Neural progenitor cell (in vitro differentiated cells): ENCODE measurements around the gene RRAS2. TPM values are rescaled to one million over a fixed set of nuclear protein-coding genes. Genes with fewer than 3 reads are reported as not detected.

Source experiments
- DNase-seq: peaks from one replicate; pipeline ENCODE4 v3.0.0-alpha.2; 2016; ENCODE audit warnings: low spot score
- H2AFZ ChIP-seq: fragments of 200-600 bp; sonication (generic); replicated peaks from 2 replicates; pipeline ENCODE4 v1.6.1; 2016; ENCODE audit warnings: antibody characterized with exemption
- H3F3A ChIP-seq: fragments of 200-600 bp; sonication (generic); 2 replicates; pipeline ENCODE4 v1.6.1; 2016; ENCODE audit warnings: antibody characterized with exemption, low read depth
- H3K27ac ChIP-seq: fragments of 200-600 bp; sonication (generic); 2 replicates; pipeline ENCODE4 v1.5.1; 2016; ENCODE audit warnings: mild to moderate bottlenecking
- H3K27me3 ChIP-seq: fragments of 200-600 bp; sonication (generic); 2 replicates; pipeline ENCODE4 v1.6.1; 2016; ENCODE audit warnings: mild to moderate bottlenecking, moderate library complexity
- H3K36me3 ChIP-seq: fragments of 200-600 bp; sonication (generic); 2 replicates; pipeline ENCODE4 v1.5.1; 2016
- H3K4me1 ChIP-seq: fragments of 200-600 bp; sonication (generic); 2 replicates; pipeline ENCODE4 v1.6.1; 2016; ENCODE audit warnings: mixed run types
- H3K4me2 ChIP-seq: fragments of 200-600 bp; sonication (generic); 2 replicates; pipeline ENCODE4 v1.6.1; 2016
- H3K4me3 ChIP-seq: fragments of 200-600 bp; sonication (generic); 2 replicates; pipeline ENCODE4 v1.5.1; 2016
- H3K79me2 ChIP-seq: fragments of 200-600 bp; sonication (generic); 2 replicates; pipeline ENCODE4 v1.6.1; 2016; ENCODE audit warnings: low read depth
- H3K9ac ChIP-seq: fragments of 200-600 bp; sonication (generic); 2 replicates; pipeline ENCODE4 v1.6.1; 2016
- H3K9me3 ChIP-seq: fragments of 200-600 bp; sonication (generic); 2 replicates; pipeline ENCODE4 v1.5.1; 2016; ENCODE audit warnings: low read depth
- H4K20me1 ChIP-seq: fragments of 200-600 bp; sonication (generic); 2 replicates; pipeline ENCODE4 v1.6.1; 2016; ENCODE audit warnings: low read depth
- H3K27ac Mint-ChIP-seq: 3 replicates; pipeline ENCODE4 v1.8.0; 2021; ENCODE audit warnings: mixed read lengths
- H3K27me3 Mint-ChIP-seq: 2 replicates; pipeline ENCODE4 v1.8.0; 2022; ENCODE audit warnings: low read depth, mild to moderate bottlenecking, inconsistent platforms, moderate library complexity, mixed read lengths; ENCODE audit not compliant: insufficient read depth
- H3K36me3 Mint-ChIP-seq: 3 replicates; pipeline ENCODE4 v1.8.0; 2021; ENCODE audit warnings: mixed read lengths
- H3K4me1 Mint-ChIP-seq: 3 replicates; pipeline ENCODE4 v1.8.0; 2021; ENCODE audit warnings: mixed read lengths
- H3K4me3 Mint-ChIP-seq: 3 replicates; pipeline ENCODE4 v1.8.0; 2021; ENCODE audit warnings: mild to moderate bottlenecking, moderate library complexity, mixed read lengths
- H3K9me3 Mint-ChIP-seq: 3 replicates; pipeline ENCODE4 v1.8.0; 2020; ENCODE audit warnings: mixed read lengths
- CTCF ChIP-seq: fragments of 200-600 bp; sonication (generic); IDR thresholded peaks from 2 replicates; pipeline ENCODE4 v1.5.1; 2017; ENCODE audit warnings: antibody characterized with exemption, mild to moderate bottlenecking
- EZH2 ChIP-seq: fragments of 200-600 bp; sonication (generic); IDR thresholded peaks from 2 replicates; pipeline ENCODE4 v1.6.1; 2017; ENCODE audit warnings: antibody characterized with exemption, mild to moderate bottlenecking, moderate library complexity
- EZH2phosphoT487 ChIP-seq: fragments of 200-600 bp; sonication (generic); IDR thresholded peaks from 2 replicates; pipeline ENCODE4 v1.6.1; 2017; ENCODE audit warnings: antibody characterized with exemption
- total RNA-seq: library from RNA; depleted of rRNA; stranded (reverse); fragments of >200 nt; gene quantifications from 2 replicates; pipeline ENCODE4 v1.2.3, GENCODE V29; 2015; ENCODE audit warnings: low replicate concordance

Gene RRAS2
- total RNA-seq, 1 donor from 2014 or later, result 129 TPM

DNA sequence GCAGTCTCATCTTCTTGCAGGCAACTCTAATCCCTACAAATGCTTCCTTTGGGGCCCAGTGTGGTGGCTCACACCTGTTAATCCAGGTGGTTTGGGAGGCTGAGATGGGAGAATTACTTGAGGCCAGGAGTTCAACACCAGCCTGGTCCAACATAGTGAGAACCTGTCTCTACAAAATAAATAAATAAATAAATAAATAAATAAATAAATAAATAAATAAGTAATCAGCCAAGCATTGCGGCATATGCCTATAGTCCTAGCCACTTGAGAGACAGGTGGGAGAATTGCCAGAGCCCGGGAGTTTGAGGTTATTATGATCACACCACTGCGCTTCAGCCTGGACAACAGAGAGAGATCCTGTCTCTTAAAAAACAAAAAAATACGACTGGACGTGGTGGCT lies 34.1 kb upstream of the RRAS2 start:
- no peak overlapping the region for H3K9ac ChIP-seq
- Mint-ChIP-seq H3K27me3 (peaks cover 2% of the 10 kb centered on the region), H3K4me1 (no peaks in the 10 kb centered on the region), H3K27ac (no peak overlapping the region), H3K36me3 (no peaks in the 10 kb centered on the region), H3K4me3 (no peak overlapping the region), H3K9me3 (no peaks in the 10 kb centered on the region)
- no peak overlapping the region for H3K4me2 ChIP-seq
- TF ChIP-seq CTCF, result no peak
- no peak for TF ChIP-seq EZH2
- no peak for TF ChIP-seq EZH2phosphoT487
- H3K36me3 ChIP-seq, result no peaks in the 10 kb centered on the region
- no peak overlapping the region for H3K4me3 ChIP-seq
- no peak for DNase-seq
- H3K27me3 ChIP-seq, result no peaks in the 10 kb centered on the region
- H3K79me2 ChIP-seq, result no peaks in the 10 kb centered on the region
- no peaks in the 10 kb centered on the region for H4K20me1 ChIP-seq
- no peak overlapping the region for H2AFZ ChIP-seq
- no peaks in the 10 kb centered on the region for H3K4me1 ChIP-seq
- no peak overlapping the region for H3K27ac ChIP-seq
- no peaks in the 10 kb centered on the region for H3F3A ChIP-seq
- H3K9me3 ChIP-seq, result no peaks in the 10 kb centered on the region

DNA sequence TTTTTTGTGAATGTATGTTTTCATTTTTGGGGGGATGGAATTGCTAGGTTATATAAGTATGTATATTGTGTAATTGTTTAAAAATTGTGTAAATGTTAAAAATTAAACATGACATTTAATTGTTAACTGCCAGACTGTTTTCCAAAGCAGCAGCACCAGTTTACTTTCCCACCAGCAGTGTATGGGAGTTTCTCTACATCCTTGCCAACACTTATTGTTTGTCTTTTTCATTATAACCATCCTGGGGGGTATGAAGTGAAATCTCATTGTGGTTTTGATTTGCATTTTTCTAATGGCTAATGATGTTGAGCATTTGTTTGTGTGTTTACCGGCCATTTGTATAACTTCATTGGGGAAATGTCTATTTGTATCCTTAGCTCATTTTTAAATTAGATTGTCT lies 31.7 kb upstream of the RRAS2 start:
- Mint-ChIP-seq H3K27ac (no peak overlapping the region), H3K4me1 (peaks cover 17% of the 10 kb centered on the region), H3K27me3 (peaks cover 5% of the 10 kb centered on the region), H3K9me3 (no peaks in the 10 kb centered on the region), H3K4me3 (no peak overlapping the region), H3K36me3 (no peaks in the 10 kb centered on the region)
- Histone ChIP-seq H3K27me3 (no peaks in the 10 kb centered on the region), H3K9ac (no peak overlapping the region), H3K79me2 (no peaks in the 10 kb centered on the region), H3K9me3 (no peaks in the 10 kb centered on the region), H3K4me1 (peaks cover 18% of the 10 kb centered on the region), H3K4me2 (no peak overlapping the region), H3F3A (peaks cover 12% of the 10 kb centered on the region), H4K20me1 (no peaks in the 10 kb centered on the region), H3K36me3 (no peaks in the 10 kb centered on the region), H2AFZ (no peak overlapping the region), H3K4me3 (no peak overlapping the region), H3K27ac (no peak overlapping the region)
- no peak for TF ChIP-seq CTCF
- TF ChIP-seq EZH2phosphoT487, result no peak
- no peak for TF ChIP-seq EZH2
- no peak for DNase-seq

- H3K9me3 ChIP-seq, result no peaks in the 10 kb centered on the region
- no peak overlapping the region for H3K4me3 ChIP-seq
- no peak overlapping the region for H3K4me3 Mint-ChIP-seq
- no peaks in the 10 kb centered on the region for H3K9me3 Mint-ChIP-seq
- no peak overlapping the region for H2AFZ ChIP-seq
- no peaks in the 10 kb centered on the region for H3K36me3 Mint-ChIP-seq
- H3K27ac Mint-ChIP-seq, result no peak overlapping the region
- H3K4me1 Mint-ChIP-seq, result peaks cover 21% of the 10 kb centered on the region
- H3K27me3 ChIP-seq, result peaks cover 3% of the 10 kb centered on the region
- H3K9ac ChIP-seq, result no peak overlapping the region
- DNase-seq, result no peak
- TF ChIP-seq EZH2 (no peak), EZH2phosphoT487 (no peak), CTCF (no peak)
- no peaks in the 10 kb centered on the region for H3K79me2 ChIP-seq
- peaks cover 20% of the 10 kb centered on the region for H3K27me3 Mint-ChIP-seq
- H3K36me3 ChIP-seq, result no peaks in the 10 kb centered on the region
- peaks cover 12% of the 10 kb centered on the region for H3F3A ChIP-seq
- no peak overlapping the region for H3K4me2 ChIP-seq
- no peak overlapping the region for H3K27ac ChIP-seq
- H4K20me1 ChIP-seq, result no peaks in the 10 kb centered on the region
- peaks cover 18% of the 10 kb centered on the region for H3K4me1 ChIP-seq
Observed at GRCh38 chr11:14388352-14388751, 29.4 kb upstream of the RRAS2 start.
